ENCODE results near the gene AP3S1. TPM values are rescaled to one million over a fixed set of nuclear protein-coding genes. Genes with fewer than 3 reads are reported as not detected.
"Not testable (repeated sequence)": the region's sequence is repeated elsewhere in the genome, so short reads cannot be mapped to it uniquely, and the experiment has no call there.

The AP3S1 gene
- total RNA-seq, 2 donors from 2014 or later: 54.7 to 83.7 TPM

DNA sequence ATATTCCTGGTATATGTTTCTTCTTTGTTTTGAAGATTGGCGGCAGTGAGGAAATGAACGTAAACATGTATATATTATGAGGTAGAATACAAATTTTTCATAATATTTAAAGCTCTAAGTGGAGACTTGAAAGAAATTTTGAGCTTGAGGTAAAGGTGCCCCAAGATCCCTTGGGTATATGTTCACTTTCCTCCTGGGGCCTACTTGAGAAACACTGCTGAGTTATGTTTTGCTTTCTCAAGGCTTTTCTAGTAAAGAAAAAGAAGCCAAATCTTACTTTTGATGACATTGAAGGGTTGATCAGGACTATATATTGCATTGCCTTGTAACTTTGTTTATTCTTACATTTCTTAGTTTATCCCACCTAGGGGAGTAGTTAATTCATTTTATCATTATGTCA lies 30.7 kb downstream of the AP3S1 start:
- no peaks in the 10 kb centered on the region for H3K27me3 ChIP-seq (replicated peaks; ENCODE audit: insufficient read depth)
- DNase-seq (ENCODE audit: low spot score): no peak
- peaks cover 5 to 20% of the 10 kb centered on the region in 2 donors for H3K4me1 ChIP-seq (ENCODE audit: control insufficient read depth in 1 of 2, low read depth in 2 of 2)
- H3K9me3 ChIP-seq: no peaks in the 10 kb centered on the region
- peaks cover 6% of the 10 kb centered on the region for H3K36me3 ChIP-seq
- no peak overlapping the region for H3K4me3 ChIP-seq
- no peak overlapping the region for H3K27ac ChIP-seq
- TF ChIP-seq, protein P1, sequence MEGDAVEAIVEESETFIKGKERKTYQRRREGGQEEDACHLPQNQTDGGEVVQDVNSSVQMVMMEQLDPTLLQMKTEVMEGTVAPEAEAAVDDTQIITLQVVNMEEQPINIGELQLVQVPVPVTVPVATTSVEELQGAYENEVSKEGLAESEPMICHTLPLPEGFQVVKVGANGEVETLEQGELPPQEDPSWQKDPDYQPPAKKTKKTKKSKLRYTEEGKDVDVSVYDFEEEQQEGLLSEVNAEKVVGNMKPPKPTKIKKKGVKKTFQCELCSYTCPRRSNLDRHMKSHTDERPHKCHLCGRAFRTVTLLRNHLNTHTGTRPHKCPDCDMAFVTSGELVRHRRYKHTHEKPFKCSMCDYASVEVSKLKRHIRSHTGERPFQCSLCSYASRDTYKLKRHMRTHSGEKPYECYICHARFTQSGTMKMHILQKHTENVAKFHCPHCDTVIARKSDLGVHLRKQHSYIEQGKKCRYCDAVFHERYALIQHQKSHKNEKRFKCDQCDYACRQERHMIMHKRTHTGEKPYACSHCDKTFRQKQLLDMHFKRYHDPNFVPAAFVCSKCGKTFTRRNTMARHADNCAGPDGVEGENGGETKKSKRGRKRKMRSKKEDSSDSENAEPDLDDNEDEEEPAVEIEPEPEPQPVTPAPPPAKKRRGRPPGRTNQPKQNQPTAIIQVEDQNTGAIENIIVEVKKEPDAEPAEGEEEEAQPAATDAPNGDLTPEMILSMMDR (IDR thresholded peaks at IDR 0.05): no peak
- no peak for ATAC-seq (ENCODE audit: insufficient number of reproducible peaks, low FRiP score, low read depth)

DNA sequence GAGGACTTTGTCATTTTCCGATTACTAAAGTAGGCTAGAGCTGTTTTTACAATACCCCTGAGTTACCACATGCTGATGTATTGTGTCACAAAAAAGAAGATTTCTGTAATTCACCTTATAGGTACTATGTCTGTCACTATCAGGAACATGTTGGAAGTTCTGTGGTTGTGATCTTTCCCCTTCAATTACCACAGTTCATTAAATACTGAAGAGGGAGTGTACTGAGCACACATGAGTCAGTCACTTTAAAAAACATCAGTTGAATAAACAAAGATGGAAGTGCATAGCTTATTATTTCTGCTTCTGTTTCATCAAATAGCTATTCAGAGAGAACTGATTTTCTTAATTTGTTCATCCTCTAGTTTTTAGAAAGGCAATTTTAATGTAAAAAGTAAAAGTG lies 31.7 kb downstream of the AP3S1 start:
- no peak for ATAC-seq (ENCODE audit: insufficient number of reproducible peaks, low FRiP score, low read depth)
- Histone ChIP-seq H3K27me3 (replicated peaks; ENCODE audit: insufficient read depth) (no peaks in the 10 kb centered on the region), H3K36me3 (peaks cover 6% of the 10 kb centered on the region), H3K27ac (no peak overlapping the region), H3K4me3 (no peak overlapping the region), H3K4me1 (ENCODE audit: control insufficient read depth in 1 of 2, low read depth in 2 of 2) (peaks cover 5 to 20% of the 10 kb centered on the region in 2 donors), H3K9me3 (no peaks in the 10 kb centered on the region)
- TF ChIP-seq, protein P1 (IDR thresholded peaks at IDR 0.05): no peak
- DNase-seq (ENCODE audit: low spot score): no peak

DNA sequence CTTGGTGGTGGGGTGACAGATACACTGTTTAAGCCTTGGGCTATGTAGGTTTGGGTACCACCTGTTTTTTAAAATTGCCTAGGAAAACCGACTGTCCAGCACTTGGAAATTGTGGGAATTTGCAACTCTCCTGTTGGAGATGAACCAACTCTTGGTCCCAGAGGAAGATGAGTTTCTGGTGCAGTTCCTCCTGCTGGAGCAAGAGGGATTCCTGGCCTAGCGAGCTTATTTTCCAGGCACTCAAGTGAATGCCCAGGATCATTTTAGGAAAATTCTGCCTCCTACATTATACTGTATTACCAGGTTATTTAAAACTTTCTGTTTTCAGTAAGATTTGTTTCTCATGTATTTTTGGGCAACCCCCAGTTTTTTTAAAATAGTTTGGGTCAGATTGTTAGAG lies 33.7 kb downstream of the AP3S1 start:
- TF ChIP-seq, protein P1 (IDR thresholded peaks at IDR 0.05): no peak
- Histone ChIP-seq H3K9me3 (no peaks in the 10 kb centered on the region), H3K27me3 (replicated peaks; ENCODE audit: insufficient read depth) (no peaks in the 10 kb centered on the region), H3K4me1 (ENCODE audit: control insufficient read depth in 1 of 2, low read depth in 2 of 2) (peaks cover 0 to 14% of the 10 kb centered on the region in 2 donors), H3K4me3 (no peak overlapping the region), H3K36me3 (peaks cover 6% of the 10 kb centered on the region), H3K27ac (no peak overlapping the region)
- DNase-seq (ENCODE audit: low spot score): no peak
- ATAC-seq (ENCODE audit: insufficient number of reproducible peaks, low FRiP score, low read depth): no peak

DNA sequence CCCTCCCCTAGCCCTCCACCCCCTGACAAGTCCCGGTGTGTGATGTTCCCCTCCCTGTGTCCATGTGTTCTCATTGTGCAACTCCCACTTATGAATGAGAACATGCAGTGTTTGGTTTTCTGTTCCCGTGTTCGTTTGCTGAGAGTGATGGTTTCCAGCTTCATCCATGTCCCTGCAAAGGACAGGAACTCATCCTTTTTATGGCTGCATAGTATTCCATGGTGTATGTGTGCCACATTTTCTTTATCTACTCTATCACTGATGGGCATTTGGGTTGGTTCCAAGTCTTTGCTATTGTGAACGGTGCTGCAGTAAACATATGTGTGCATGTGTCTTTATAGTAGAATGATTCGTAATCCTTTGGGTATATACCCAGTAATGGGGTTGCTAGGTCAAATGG lies 35.6 kb downstream of the AP3S1 start:
- H3K4me1 ChIP-seq (ENCODE audit: control insufficient read depth in 1 of 2, low read depth in 2 of 2): peaks cover 0 to 14% of the 10 kb centered on the region in 2 donors
- not testable (repeated sequence) for H3K9me3 ChIP-seq; H3K4me3 ChIP-seq; DNase-seq (ENCODE audit: low spot score); H3K27ac ChIP-seq; H3K36me3 ChIP-seq; ATAC-seq (ENCODE audit: insufficient number of reproducible peaks, low FRiP score, low read depth); H3K27me3 ChIP-seq (replicated peaks; ENCODE audit: insufficient read depth)

DNA sequence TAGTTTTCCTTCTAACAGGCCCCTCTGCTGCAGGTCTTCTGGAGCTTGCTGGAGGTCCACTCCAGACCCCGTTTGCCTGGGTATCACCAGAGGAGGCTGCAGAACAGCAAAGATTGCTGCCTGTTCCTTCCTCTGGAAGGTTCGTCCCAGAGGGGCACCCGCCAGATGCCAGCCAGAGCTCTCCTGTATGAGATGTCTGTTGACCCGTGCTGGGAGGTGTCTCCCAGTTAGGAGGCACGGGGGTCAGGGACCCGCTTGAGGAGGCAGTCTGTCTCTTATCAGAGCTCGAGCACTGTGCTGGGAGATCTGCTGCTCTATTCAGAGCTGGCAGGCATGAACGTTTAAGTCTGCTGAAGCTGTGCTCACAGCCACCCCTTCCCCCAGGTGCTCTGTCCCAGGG lies 40.7 kb downstream of the AP3S1 start:
- not testable (repeated sequence) for H3K4me1 ChIP-seq (ENCODE audit: control insufficient read depth in 1 of 2, low read depth in 2 of 2); H3K4me3 ChIP-seq; DNase-seq (ENCODE audit: low spot score); ATAC-seq (ENCODE audit: insufficient number of reproducible peaks, low FRiP score, low read depth); H3K27ac ChIP-seq; H3K36me3 ChIP-seq; H3K9me3 ChIP-seq; H3K27me3 ChIP-seq (replicated peaks; ENCODE audit: insufficient read depth)

DNA sequence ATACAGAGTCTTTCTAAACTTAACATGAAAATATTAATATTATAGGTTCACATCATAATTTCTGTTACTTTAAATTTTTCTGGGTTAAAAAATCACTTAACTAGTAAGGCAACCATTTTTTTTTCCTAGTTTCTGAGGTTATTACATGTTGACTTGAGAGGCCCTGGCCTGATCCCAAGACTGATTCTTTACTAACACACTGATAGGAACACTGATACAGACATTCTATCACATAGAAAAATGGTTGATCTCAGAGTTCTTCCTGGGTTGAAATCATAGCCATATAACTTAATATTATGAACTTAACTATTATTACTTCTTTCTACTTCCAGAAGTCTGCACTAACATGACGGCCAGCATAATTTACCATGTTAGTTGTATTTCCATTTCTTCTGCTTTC lies 43.0 kb downstream of the AP3S1 start:
- Histone ChIP-seq H3K4me3 (no peak overlapping the region), H3K36me3 (no peaks in the 10 kb centered on the region), H3K4me1 (ENCODE audit: control insufficient read depth in 1 of 2, low read depth in 2 of 2) (peaks cover 0 to 4% of the 10 kb centered on the region in 2 donors), H3K27me3 (replicated peaks; ENCODE audit: insufficient read depth) (no peaks in the 10 kb centered on the region), H3K27ac (no peak overlapping the region), H3K9me3 (no peaks in the 10 kb centered on the region)
- ATAC-seq (ENCODE audit: insufficient number of reproducible peaks, low FRiP score, low read depth) (no peak), DNase-seq (ENCODE audit: low spot score) (no peak)
- TF ChIP-seq, protein P1 (IDR thresholded peaks at IDR 0.05): no peak

DNA sequence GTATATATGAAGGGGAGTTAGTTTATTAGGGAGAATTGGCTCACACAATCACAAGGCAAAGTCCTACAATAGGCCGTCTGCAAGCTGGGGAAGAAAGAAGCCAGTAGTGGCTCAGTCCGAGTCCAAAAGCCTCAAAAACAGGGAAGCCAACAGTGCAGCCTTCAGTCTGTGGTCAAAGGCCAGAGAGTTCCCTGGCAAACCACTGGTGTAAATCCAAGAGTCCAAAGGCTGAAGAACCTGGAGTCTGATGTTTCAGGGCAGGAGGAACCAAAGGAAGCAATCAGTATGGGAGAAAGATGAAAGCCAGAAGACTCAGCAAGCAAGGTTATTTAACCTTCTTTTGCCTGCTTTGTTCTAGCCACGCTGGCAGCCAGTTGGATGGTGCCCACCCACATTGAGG lies 43.5 kb downstream of the AP3S1 start:
- H3K9me3 ChIP-seq; DNase-seq (ENCODE audit: low spot score); H3K4me3 ChIP-seq; H3K27me3 ChIP-seq (replicated peaks; ENCODE audit: insufficient read depth); ATAC-seq (ENCODE audit: insufficient number of reproducible peaks, low FRiP score, low read depth); H3K36me3 ChIP-seq; H3K4me1 ChIP-seq (ENCODE audit: control insufficient read depth in 1 of 2, low read depth in 2 of 2); H3K27ac ChIP-seq: not testable (repeated sequence)

Data from thoracic aorta (tissue), 2 donors.